Stimulated activated CD8-positive, alpha-beta memory T cell treated with anti-CD3 and anti-CD28 coated beads, Interleukin-4, amount 100 ng/mL, for 24 hours (primary cell): Measurements from ENCODE around the gene SYCE1.
"Not testable (repeated sequence)": the region's sequence is repeated elsewhere in the genome, so short reads cannot be mapped to it uniquely, and the experiment has no call there.

Experiments used
- DNase-seq: peaks from one replicate; pipeline ENCODE4 v3.0.0-alpha.2; 2020; ENCODE audit warnings: low read depth

Gene SYCE1

DNA sequence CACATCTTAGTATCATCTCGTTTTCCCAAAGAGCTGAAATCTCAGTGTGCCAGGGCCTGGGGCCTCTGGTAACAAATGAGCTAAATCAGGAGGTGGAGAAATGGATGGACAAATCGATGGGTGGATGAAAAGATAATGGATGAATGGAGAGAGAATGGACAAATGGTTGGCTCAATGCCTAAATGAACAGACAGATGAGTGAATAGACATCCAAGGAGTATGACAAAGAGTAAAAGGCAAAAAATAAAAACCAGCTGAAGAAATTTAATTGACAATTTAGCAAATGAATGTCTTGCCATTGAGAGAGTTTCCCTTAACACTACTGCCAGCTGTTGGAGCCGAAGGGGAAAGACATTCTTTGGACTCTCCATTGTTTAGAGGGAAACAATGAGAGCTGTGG lies 8.0 kb downstream of the SYCE1 start:
- DNase-seq, result no peak

DNA sequence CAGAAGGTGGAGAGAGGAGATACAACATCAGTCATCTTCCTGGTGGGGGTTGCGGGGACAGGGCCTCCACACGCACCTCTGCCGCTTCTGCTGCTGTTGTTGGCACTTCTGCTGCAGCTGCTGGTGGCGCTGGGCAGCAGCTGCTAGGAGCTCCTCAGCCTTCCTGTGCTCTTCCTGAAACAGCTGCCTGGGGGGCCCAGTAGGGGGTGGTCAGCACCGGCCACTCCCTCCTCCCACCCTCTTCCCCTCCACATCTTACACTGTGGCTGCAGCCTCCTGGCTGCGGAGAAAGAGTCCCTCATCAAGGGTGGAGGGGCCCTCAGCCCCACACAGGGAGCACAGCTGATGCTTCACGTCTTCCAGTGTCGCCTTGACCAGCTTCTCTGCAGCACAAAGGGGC lies 9.9 kb downstream of the SYCE1 start:
- DNase-seq, result no peak

DNA sequence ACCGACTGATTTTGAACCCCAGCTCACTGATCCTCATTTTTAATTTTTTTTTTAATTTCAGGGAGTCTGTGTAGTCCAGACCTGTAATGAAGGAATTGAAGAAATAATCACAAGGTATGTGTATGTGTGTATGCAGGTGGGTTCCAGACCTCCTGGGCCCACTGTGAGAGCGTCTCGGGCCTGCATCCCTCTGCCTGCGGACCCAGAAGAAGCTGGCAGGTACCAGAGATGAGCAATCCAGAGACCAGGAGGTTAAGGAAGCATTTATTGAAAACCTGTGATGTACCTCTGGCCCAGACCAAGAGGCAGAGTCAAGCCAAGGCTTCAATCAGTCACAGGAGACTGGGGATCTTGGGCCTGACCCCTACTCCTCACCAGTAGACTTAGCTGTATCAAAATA lies 10.8 kb downstream of the SYCE1 start:
- no peak for DNase-seq

DNA sequence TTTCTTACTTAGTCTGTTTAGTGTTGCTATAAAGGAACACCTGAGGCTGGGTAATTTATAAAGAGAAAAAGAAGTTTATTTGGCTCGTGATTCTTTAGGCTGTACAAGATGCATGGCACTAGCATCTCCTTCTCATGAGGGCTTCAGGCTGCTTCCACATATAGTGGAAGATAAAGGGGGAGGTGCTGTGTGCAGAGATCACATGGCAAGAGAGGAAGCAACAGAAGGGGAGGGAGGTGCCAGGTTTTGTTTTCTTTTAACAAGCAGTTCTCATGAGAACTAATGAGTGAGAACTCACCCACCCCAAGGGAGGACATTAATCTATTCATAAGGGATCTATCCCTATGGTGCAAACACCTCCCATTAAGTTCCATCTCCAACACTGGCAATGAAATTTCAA lies 20.9 kb downstream of the SYCE1 start:
- DNase-seq, result no peak

DNA sequence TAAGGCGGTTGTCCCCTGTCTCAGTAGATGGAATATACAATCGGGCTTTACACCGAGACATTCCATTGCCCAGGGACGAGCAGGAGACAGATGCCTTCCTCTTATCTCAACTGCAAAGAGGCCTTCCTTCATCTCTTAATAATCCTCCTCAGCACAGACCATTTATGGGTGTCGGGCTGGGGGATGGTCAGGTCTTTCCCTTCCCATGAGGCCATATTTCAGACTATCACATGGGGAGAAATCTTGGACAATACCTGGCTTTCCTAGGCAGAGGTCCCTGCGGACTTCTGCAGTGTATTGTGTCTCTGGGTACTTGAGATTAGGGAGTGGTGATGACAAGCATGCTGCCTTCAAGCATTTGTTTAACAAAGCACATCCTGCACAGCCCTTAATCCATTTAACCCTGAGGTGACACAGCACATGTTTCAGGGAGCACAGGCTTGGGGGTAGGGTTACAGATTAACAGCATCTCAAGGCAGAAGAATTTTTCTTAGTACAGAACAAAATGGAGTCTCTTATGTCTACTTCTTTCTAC lies 23.9 kb downstream of the SYCE1 start:
- not testable (repeated sequence) for DNase-seq

DNA sequence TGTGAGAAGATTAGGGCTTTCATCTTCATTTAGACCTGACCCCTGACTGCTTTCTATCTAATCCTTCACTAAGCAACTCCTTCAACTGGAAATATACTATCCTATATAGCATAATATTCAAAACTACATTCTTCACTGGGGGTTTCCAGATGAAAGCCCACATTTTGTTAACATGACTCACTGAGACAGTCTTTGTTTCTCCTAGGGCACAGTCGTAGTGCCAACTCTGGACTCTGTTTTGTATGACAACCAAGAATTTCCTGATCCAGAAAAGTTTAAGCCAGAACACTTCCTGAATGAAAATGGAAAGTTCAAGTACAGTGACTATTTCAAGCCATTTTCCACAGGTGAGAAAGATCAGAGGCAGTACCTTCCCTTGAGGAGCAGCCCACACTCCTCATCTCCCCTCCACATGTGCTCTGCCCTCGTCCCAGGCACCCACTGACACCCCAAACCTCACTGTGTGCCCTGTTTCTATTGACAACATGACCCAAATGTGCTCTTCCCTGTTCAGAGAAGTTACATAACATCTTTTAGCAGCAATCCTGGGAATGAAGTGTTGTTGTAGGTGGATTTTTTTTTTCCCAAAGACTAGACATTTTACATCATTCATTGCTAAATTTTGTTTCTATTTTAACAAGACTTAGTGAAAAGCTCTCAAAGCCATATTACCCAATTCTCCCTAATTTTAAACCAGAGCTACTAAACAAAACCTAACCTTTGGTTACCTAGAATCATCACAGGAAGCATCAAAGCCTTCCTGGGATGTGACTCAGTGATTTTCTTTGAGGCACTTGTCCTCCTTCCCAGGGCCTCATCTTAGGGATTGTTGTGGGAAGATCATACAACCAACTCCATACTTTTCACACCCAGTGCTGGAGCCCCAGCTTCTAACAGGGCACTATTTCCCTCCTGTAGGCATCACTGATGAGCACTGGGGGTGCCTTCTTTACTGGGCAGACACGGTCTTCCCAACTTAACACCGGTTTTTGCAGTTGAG lies 27.5 kb downstream of the SYCE1 start:
- DNase-seq, result no peak

DNA sequence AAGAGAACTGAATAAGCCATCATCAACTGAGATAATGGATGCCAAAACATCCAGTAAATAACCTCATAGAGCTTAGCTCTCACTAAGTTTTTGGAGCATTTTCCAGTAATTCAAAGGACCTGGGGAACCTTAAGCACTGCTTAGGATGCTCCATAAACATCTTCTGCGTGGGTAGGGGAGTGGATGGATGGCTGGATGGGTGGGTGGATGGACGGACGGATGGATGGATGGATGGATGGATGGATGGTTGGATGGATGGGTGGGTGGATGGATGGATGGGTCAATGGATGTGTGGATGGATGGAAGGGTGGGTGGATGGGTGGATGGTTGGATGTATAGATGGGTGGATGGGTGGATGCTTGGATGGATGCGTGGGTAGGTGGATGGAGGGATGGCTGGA lies 29.2 kb downstream of the SYCE1 start:
- DNase-seq, result no peak

DNA sequence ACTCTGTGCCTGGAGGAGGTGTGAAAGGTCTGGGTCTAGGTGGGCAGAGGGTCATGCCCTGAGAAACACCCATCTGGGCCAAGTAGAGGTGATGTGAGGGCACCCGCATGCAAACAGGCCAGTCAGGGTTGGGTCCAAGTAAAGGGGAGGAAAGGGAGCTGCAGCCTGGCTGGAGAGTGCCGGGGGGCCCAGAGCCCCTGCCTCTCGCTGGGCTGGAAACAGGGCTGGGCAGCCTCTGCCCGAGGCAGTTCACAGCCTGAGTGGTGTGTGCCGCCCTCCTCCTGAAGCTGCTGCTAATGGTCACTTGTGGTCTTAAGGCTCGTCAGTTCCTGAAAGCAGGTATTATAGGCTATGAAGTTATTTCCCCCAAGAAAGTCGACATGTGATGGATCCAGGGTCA lies 31.0 kb downstream of the SYCE1 start:
- no peak for DNase-seq

DNA sequence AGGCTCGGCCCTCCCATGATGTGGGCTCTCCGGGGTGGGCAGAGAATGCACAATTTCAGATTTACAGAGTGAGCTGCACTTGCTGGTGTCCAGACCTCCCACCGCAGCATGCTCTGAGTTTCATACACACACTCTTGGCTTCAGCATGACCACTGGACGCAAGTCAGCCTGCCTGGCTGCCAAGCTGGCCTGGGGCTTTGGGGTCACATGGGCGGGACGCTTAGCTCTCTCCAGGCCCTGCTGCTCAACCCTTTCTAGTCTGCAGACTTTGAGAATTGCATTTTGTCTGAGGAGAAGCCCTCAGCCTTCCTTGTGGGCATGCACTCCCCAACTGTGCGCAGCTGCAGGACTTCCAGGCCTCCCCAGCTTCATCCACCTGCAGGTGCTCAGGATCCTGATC lies 32.5 kb downstream of the SYCE1 start:
- DNase-seq, result no peak

DNA sequence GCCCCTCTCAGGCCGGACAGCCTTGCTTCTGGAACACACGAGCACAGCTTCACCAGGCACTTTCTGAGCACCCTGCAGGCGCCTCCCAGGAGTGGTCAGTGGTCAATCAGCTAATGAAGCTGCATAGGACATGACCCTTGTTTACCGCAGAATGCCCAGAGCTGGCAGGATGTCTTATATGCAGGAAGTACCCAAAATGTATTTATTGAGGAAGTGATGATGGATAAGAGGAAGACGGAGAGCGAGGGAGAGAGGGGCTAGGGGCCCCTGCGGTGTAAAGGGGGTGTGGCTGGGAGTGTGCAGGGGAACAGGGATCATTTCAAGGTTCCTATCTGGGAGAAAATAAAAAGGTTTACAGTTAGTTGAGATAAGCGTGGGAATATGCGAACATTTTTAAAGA lies 34.9 kb downstream of the SYCE1 start:
- DNase-seq, result no peak

DNA sequence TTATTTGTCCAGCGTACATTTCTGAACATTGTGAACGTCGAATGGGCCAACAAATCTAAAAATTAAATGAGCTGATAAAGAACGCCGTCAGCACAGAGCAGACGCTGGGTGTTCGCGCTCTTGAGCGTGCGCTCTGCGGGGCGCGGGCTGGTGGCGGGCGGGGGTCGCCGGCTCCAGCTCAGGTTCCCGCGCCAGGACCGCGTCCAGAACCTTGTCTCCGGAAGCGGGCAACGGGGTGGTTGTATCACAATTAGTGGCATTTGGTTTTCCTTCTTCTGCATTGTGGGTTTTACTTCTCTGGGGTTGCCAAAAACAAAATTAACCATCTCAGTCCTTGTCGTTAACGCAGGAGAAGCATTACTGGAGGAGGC lies 35.8 kb downstream of the SYCE1 start:
- no peak for DNase-seq

DNA sequence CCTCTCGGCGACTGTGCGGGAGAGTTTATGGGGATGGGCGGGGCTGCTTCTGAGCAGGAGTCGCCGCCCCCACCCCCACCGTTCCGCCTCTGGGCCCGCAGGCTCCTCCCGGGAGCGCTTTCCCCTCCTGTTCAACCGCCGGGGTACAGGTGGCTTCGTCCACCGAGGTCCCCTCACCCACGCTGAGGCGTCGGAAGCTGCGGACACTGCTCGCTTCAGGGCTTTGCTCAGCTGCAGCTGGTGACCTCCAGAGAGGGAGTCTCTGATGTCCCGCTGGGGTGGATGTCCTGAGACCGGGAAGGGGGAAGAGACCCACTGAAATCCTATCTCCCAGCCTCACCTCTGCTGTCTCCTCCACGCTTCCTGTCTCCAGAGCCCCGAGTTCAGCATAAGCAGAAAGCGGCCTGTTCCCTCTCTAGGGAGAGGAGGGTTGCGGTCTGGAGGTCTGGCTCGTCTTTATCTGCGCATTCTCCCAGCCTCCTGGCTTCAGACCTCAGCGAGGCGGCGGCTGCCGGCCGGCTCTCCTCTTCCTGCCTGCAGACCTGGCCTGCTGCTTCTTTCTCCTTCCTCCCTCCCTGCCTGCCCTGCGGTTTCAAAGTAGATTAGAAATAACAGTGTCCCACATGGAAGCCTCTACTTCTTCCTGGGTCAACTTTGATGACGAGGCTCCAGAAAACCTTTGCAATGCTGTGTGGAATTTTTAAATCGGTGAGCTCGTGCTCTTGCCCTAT lies 36.4 kb downstream of the SYCE1 start:
- DNase-seq, result no peak

DNA sequence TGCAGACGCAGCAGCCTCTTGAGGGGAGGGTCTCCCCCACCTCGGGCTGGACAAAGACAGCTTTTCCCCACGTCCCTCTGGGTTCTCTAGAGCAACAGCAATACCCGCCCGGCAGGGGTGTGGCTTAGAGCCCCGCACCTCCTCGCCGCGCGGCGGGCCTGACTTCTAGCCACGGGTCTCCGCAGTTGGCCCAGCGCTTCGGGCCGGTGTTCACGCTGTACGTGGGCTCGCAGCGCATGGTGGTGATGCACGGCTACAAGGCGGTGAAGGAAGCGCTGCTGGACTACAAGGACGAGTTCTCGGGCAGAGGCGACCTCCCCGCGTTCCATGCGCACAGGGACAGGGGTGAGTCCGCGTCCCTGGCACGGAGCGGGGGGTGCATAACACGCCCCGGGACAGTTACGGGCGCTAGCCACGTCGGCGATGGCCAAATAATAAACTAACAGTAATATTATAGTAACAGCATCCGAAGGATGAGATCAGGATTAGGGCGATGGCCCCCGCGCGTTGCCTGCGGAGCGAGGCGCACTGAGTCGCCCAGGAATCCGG lies 37.0 kb downstream of the SYCE1 start:
- no peak for DNase-seq

DNA sequence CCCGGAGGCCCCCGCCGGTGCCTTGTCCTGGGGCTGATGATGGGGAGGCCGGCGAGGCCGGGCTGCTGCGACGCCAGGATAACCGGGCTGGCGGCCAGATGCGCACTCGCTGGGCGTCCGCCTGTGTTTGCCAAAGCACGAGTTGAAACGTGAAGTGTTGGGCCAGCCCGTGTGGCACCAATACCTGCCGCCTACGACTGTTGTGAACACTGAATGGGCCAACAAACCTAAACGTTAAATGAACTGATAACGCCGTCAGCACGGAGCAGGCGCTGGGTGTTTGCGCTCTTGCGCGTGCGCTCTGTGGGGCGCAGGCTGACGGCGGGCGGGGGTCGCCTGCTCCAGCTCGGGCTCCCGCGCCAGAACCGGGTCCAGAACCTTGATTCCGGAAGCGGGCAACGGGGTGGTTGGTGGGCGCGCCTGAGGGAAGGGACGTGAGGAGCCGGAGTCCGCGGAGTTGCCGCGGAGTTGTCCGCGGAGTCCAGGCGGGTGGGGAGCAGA lies 37.6 kb downstream of the SYCE1 start:
- DNase-seq, result no peak

DNA sequence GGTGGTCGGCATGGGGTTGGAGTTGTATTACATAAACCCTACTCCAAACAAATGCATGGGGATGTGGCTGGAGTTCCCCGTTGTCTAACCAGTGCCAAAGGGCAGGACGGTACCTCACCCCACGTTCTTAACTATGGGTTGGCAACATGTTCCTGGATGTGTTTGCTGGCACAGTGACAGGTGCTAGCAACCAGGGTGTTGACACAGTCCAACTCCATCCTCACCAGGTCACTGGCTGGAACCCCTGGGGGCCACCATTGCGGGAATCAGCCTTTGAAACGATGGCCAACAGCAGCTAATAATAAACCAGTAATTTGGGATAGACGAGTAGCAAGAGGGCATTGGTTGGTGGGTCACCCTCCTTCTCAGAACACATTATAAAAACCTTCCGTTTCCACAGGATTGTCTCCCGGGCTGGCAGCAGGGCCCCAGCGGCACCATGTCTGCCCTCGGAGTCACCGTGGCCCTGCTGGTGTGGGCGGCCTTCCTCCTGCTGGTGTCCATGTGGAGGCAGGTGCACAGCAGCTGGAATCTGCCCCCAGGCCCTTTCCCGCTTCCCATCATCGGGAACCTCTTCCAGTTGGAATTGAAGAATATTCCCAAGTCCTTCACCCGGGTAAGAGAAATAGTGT lies 38.3 kb downstream of the SYCE1 start, which contains the start of gene CYP2E1:
TSS of gene CYP2E1 (plus strand) at position 407 of the 632 bp plus-strand sequence. CDS start at position 440, 33 bp downstream.
- DNase-seq, result no peak

DNA sequence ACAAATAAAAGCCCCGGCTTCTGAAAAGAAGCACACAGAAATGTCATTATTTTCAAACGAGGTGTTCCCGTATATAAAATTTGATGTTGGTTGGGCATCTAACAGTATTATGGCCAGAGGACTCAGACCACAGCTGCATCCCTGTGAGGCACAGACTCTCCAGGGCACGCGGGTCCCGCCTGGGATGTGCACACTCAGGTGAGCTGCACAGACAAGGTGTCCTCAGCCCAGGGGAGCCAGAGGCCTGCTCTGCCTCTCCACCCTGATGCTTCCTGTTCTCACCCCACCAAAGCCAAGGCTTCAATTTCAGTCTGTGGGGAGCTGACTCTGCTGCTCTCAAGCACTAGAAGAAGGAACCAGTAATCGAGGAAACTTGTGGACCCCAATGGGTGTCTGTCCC lies 39.9 kb downstream of the SYCE1 start:
- DNase-seq, result no peak

DNA sequence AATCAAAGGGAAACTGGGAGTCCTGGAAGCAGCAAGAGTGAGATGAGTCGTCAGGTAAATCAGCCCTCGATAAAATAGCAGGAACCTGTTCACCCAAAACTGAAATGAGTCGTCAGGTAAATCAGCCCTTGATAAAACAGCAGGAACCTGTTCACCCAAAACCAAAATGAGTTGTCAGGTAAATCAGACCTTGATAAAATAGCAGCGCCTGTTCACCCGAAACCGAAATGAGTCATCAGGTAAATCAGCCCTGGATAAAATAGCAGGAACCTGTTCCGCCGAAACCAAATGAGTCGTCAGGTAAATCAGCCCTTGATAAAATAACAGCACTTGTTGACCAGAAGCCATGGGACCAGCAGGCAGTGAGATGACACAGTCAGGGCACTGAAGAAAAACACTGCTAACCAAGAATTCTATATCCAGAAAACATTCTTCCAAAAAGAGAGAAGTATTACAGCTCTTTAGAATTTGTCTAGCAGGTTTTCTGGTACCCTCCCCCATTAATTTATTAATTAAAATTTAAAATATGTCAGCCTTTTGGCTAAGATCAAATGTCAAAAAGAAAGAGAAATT lies 41.7 kb downstream of the SYCE1 start:
- no peak for DNase-seq

DNA sequence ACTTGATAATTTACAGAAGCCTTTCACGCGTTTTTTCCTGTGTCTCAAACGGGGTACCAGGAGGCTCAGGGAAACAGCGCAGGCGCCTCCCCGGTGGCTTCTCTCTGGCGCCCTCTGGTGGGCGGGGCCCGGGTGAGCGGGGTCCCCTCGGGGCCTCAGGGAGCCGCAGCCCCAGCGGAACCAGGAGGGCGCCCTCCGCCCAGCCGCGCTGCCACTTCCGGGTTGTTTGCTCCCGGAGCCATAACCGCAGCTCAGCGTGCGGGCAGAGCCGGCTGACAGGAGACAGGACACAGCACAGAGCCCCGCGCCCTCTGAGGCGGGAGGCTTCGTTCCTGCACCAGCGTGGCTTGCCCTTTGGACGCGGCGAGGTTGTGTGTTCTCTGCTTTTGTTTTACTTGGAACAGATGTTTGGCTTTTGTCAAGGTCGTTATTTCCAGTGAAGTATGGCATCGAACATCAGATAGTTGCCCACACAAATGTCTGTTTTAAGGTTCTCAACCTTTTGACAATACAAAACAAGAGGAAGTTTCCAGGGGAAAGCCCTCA lies 45.1 kb downstream of the SYCE1 start:
- peak; percentile 91 for DNase-seq

DNA sequence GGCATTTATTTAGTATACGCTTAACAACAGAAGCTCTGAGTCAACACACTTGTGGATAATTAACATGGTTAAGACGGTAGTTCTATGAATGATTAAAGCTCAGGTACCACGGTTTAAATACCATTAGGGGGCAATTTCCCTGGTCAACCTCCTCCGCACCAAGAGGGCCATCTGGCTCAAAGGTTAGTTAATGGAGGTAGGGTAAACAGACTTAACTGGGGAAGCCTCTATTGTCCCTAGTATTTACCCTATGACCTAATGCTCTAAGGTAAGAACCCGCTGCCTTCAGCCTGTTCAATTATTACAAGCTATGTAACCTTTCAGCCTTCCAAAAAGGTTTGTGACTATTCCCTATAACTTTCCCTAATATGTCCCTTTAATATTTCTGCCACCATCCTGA lies 46.9 kb downstream of the SYCE1 start:
- DNase-seq, result not testable (repeated sequence)

DNA sequence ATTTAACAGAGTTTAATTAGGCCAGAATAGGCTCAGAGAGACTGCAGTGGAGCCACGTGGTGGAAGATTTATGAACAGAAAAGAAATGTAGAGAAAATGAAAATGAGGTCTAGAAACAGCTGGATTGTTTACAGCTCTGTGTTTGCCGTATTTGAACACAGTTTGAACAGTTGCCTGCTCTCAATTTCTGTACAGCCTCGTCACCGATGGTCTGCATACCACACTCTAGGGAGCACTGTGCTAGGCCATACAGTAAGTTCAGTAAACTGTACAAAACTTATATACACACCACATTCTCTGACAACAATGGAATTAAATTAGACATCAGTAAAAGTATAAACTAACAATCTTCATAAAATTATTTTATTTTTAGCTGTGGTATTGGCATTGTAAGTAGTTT lies 49.3 kb downstream of the SYCE1 start:
- DNase-seq, result no peak

DNA sequence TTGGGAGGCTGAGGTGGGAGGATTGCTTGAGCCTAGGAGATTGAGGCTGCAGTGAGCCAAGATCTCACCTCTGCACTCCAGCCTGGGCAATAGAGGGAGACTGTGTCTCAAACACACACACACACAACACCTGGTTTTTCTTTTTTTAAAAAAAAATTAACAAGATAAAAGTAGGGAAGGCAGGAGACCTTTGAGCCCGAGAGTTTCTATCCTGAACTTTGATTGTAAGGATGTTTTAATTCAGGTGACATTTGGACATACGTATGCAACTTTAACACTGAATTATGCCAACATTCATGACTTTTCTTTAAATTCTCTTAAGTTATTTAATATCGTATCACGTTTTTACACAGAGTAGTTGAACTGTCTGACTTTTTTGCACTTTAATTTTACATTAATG lies 49.9 kb downstream of the SYCE1 start:
- DNase-seq, result no peak
